Measurements from ENCODE around the gene ABLIM1.

- TF ChIP-seq, protein P1, sequence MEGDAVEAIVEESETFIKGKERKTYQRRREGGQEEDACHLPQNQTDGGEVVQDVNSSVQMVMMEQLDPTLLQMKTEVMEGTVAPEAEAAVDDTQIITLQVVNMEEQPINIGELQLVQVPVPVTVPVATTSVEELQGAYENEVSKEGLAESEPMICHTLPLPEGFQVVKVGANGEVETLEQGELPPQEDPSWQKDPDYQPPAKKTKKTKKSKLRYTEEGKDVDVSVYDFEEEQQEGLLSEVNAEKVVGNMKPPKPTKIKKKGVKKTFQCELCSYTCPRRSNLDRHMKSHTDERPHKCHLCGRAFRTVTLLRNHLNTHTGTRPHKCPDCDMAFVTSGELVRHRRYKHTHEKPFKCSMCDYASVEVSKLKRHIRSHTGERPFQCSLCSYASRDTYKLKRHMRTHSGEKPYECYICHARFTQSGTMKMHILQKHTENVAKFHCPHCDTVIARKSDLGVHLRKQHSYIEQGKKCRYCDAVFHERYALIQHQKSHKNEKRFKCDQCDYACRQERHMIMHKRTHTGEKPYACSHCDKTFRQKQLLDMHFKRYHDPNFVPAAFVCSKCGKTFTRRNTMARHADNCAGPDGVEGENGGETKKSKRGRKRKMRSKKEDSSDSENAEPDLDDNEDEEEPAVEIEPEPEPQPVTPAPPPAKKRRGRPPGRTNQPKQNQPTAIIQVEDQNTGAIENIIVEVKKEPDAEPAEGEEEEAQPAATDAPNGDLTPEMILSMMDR (IDR thresholded peaks at IDR 0.05; ENCODE audit: insufficient read depth, low read depth, low read length), result no peak
- TF ChIP-seq EZH2 (IDR thresholded peaks at IDR 0.05; ENCODE audit: insufficient read depth, low read length), result no peak
These were observed 213.3 kb downstream of the ABLIM1 start for GRCh38 chr10:114444819-114445218.
